RPMI7951 (cell line): ENCODE results near the gene YIF1B. TPM values are rescaled to one million over a fixed set of nuclear protein-coding genes. Genes with fewer than 3 reads are reported as not detected.

Experiments
- DNase-seq: peaks from one replicate; pipeline ENCODE4 v3.0.0-alpha.2; 2012; ENCODE audit warnings: low read depth
- total RNA-seq: library from RNA; depleted of rRNA; stranded (reverse); fragments of >200 nt; shearing (Covaris generic); gene quantifications from 2 replicates; pipeline ENCODE4 v1.2.3, GENCODE V29; 2014

The YIF1B gene
- total RNA-seq, 1 experiment from 2014 or later = 80.1 TPM

GRCh38 chr19:38306236-38306635 is 9.5 kb downstream of the YIF1B start:
- no peak for DNase-seq

- no peak for DNase-seq
These were observed 10.8 kb downstream of the YIF1B start for GRCh38 chr19:38304866-38305429.

GRCh38 chr19:38304352-38304865 is 11.3 kb downstream of the YIF1B start:
- DNase-seq = no peak

GRCh38 chr19:38303517-38304351 is 12.0 kb downstream of the YIF1B start, which contains the start of gene C19orf33:
C19orf33 (plus strand) TSS chr19:38304251; CDS start chr19:38304262, 11 bp downstream.
- no peak for DNase-seq

- no peak for DNase-seq
These were observed 16.7 kb downstream of the YIF1B start for GRCh38 chr19:38298821-38299680.

GRCh38 chr19:38294090-38294489 is 21.7 kb downstream of the YIF1B start:
- DNase-seq = no peak

- no peak for DNase-seq
These were observed 22.5 kb downstream of the YIF1B start for GRCh38 chr19:38293281-38293680.

- DNase-seq = no peak
These were observed 23.9 kb downstream of the YIF1B start for GRCh38 chr19:38291855-38292254.

- DNase-seq = peak; percentile 96
These were observed 25.1 kb downstream of the YIF1B start for GRCh38 chr19:38290631-38291147.

- no peak for DNase-seq
These were observed 25.8 kb downstream of the YIF1B start for GRCh38 chr19:38289955-38290354.

- DNase-seq = no peak
These were observed 27.5 kb downstream of the YIF1B start for GRCh38 chr19:38288123-38288855.

GRCh38 chr19:38287604-38288003 is 28.1 kb downstream of the YIF1B start:
- no peak for DNase-seq

- no peak for DNase-seq
These were observed 30.2 kb downstream of the YIF1B start for GRCh38 chr19:38285567-38285966.

- DNase-seq = no peak
These were observed 31.3 kb downstream of the YIF1B start for GRCh38 chr19:38284422-38284821.

GRCh38 chr19:38283271-38283670 is 32.5 kb downstream of the YIF1B start:
- DNase-seq = no peak

- no peak for DNase-seq
These were observed 33.8 kb downstream of the YIF1B start for GRCh38 chr19:38281811-38282566.

- DNase-seq = no peak
These were observed 35.5 kb downstream of the YIF1B start for GRCh38 chr19:38280030-38280921.

- no peak for DNase-seq
These were observed 37.0 kb downstream of the YIF1B start for GRCh38 chr19:38278751-38279150.

- peak; percentile 39 for DNase-seq
These were observed 37.6 kb downstream of the YIF1B start for GRCh38 chr19:38277969-38278680.
